Measurements from ENCODE around the gene RPL28.

The RPL28 gene

GRCh38 chr19:55373993-55374757 lies 11.6 kb upstream of the RPL28 start:
- no peak for DNase-seq

- no peak for DNase-seq
Measured at GRCh38 chr19:55376241-55376933, 9.3 kb upstream of the RPL28 start, which contains the start of gene TMEM190. TMEM190 (plus strand) TSS chr19:55376826; CDS start chr19:55376854, 28 bp downstream.

- DNase-seq: no peak
Measured at GRCh38 chr19:55377356-55378131, 8.2 kb upstream of the RPL28 start.

- no peak for DNase-seq
Measured at GRCh38 chr19:55379174-55379573, 6.6 kb upstream of the RPL28 start.

- no peak for DNase-seq
Measured at GRCh38 chr19:55382013-55382412, 3.7 kb upstream of the RPL28 start.

GRCh38 chr19:55382522-55383054 lies 3.1 kb upstream of the RPL28 start:
- no peak for DNase-seq

GRCh38 chr19:55383279-55384130 lies 2.2 kb upstream of the RPL28 start:
- peak; percentile 57 for DNase-seq

- DNase-seq: peak; percentile 46
Measured at GRCh38 chr19:55384131-55384919, 1.4 kb upstream of the RPL28 start, which contains the start of gene TMEM238. TMEM238 (minus strand) TSS chr19:55384292; CDS start chr19:55384259, 33 bp downstream.

- DNase-seq: peak; percentile 97
Measured at GRCh38 chr19:55384920-55385723, 610 bp upstream of the RPL28 start.

GRCh38 chr19:55386493-55386971 lies 800 bp downstream of the RPL28 start:
- no peak for DNase-seq

GRCh38 chr19:55387736-55388497 lies 2.2 kb downstream of the RPL28 start:
- DNase-seq: no peak

- no peak for DNase-seq
Measured at GRCh38 chr19:55389386-55390317, 3.9 kb downstream of the RPL28 start.

GRCh38 chr19:55390461-55390880 lies 4.7 kb downstream of the RPL28 start:
- no peak for DNase-seq

GRCh38 chr19:55391191-55391670 lies 5.5 kb downstream of the RPL28 start:
- DNase-seq: no peak

GRCh38 chr19:55391702-55392615 lies 6.2 kb downstream of the RPL28 start:
- DNase-seq: no peak

GRCh38 chr19:55392820-55393761 lies 7.4 kb downstream of the RPL28 start:
- DNase-seq: no peak

All from activated naive CD4-positive, alpha-beta T cell treated with anti-CD3 and anti-CD28 coated beads, Interleukin-2, amount 50 U/mL, for 16 hours (primary cell).